HCT116 (cell line): Measurements from ENCODE around the gene POLR2C. TPM values are rescaled to one million over a fixed set of nuclear protein-coding genes. Genes with fewer than 3 reads are reported as not detected.
"Not testable (repeated sequence)": the region's sequence is repeated elsewhere in the genome, so short reads cannot be mapped to it uniquely, and the experiment has no call there.

Experiments used
- ATAC-seq: fragments of 200-7000 bp; cut with Tn5 transposase; 2 replicates; pipeline ENCODE4 v1.9.1; 2020; ENCODE audit warnings: mild to moderate bottlenecking, moderate library complexity
- BruUV-seq: library from RNA; stranded (reverse); fragments of 400-500 nt; replicated peaks from 2 replicates; lab custom pipeline; 2021; lab: Mats Ljungman, UMichigan
- CTCF ChIA-PET: fragments of 300-600 bp; sonication (Branson Sonifier 250); formaldehyde crosslinking; loops from one replicate; lab custom pipeline; 2021; ENCODE audit warnings: antibody characterized with exemption; lab: Charles Lee
- POLR2A ChIA-PET: fragments of 300-600, 350-600 bp; sonication (Branson Sonifier 250); formaldehyde crosslinking; loops from one replicate; lab custom pipeline; 2021; ENCODE audit warnings: antibody characterized with exemption; lab: Charles Lee
- RAD21 ChIA-PET, 2 experiments: fragments of 300-600 bp; sonication (Branson Sonifier 250); formaldehyde crosslinking; loops; one replicate each; lab custom pipeline; 2023; ENCODE audit warnings: low total read pairs in 2 of 2; ENCODE audit not compliant: uncharacterized antibody in 2 of 2, unreplicated experiment in 2 of 2, low non-redundant PET in 1 of 2; lab: Charles Lee
- DNase-seq: peaks from one replicate; pipeline ENCODE4 v3.0.0-alpha.2; 2010; ENCODE audit warnings: low read depth, low spot score
- H2AFZ ChIP-seq: fragments of 200-600 bp; shearing (Covaris generic), sonication (generic); 2 replicates; pipeline ENCODE4 v1.6.1; 2017; ENCODE audit warnings: low read depth, mixed run types, mixed read lengths, antibody characterized with exemption, low read length; ENCODE audit not compliant: poor library complexity, severe bottlenecking
- H3K27ac ChIP-seq: 2 replicates; pipeline ENCODE4 v1.5.1; 2012; ENCODE audit warnings: low read depth, low read length
- H3K27me3 ChIP-seq: fragments of 200-600 bp; sonication (generic); 2 replicates; pipeline ENCODE4 v1.6.1; 2016; ENCODE audit warnings: mixed run types, low read length, mixed read lengths; ENCODE audit not compliant: insufficient read depth
- H3K36me3 ChIP-seq, 2 experiments: fragments of 200-500 bp in 1 of 2; fragments of 200-600 bp in 1 of 2; sonication (Bioruptor generic) in 1 of 2; sonication (generic) in 1 of 2; 2 replicates each; pipeline versions ENCODE4 v1.5.1 to v1.6.1; 2014 to 2016; ENCODE audit warnings: low read length in 2 of 2, inconsistent platforms in 1 of 2, mixed read lengths in 1 of 2, mixed run types in 1 of 2; ENCODE audit not compliant: insufficient read depth in 2 of 2, control insufficient read depth in 1 of 2
- H3K4me1 ChIP-seq, 2 experiments: fragments of 200-600 bp in 1 of 2; sonication (generic) in 1 of 2; 2 replicates each; pipeline versions ENCODE4 v1.5.1 to v1.6.1; 2012 to 2017; ENCODE audit warnings: low read length in 2 of 2, inconsistent platforms in 1 of 2, mild to moderate bottlenecking in 1 of 2, mixed read lengths in 1 of 2, mixed run types in 1 of 2, moderate library complexity in 1 of 2; ENCODE audit not compliant: insufficient read depth in 2 of 2, control insufficient read depth in 1 of 2
- H3K4me2 ChIP-seq: fragments of 200-600 bp; sonication (generic); 2 replicates; pipeline ENCODE4 v1.6.1; 2017; ENCODE audit warnings: mixed run types, low read length, mixed read lengths
- H3K4me3 ChIP-seq, 2 experiments: fragments of 200-600 bp in 1 of 2; sonication (generic) in 1 of 2; replicated peaks in 1 of 2; 2 replicates each; pipeline ENCODE4 v1.5.1; 2011 to 2016; ENCODE audit warnings: low read length in 2 of 2, control low read depth in 1 of 2, low read depth in 1 of 2, mild to moderate bottlenecking in 1 of 2, mixed read lengths in 1 of 2, mixed run types in 1 of 2
- H3K79me2 ChIP-seq: fragments of 200-600 bp; sonication (generic); 2 replicates; pipeline ENCODE4 v1.6.1; 2017; ENCODE audit warnings: mild to moderate bottlenecking, mixed run types, low read length, moderate library complexity, mixed read lengths; ENCODE audit not compliant: insufficient read depth
- H3K9ac ChIP-seq: fragments of 200-600 bp; sonication (generic); 2 replicates; pipeline ENCODE4 v1.6.1; 2016; ENCODE audit warnings: low read length, mixed read lengths
- H3K9me2 ChIP-seq: fragments of 200-600 bp; sonication (generic), shearing (Covaris generic); 2 replicates; pipeline ENCODE4 v1.6.1; 2017; ENCODE audit warnings: mixed run types, mild to moderate bottlenecking, moderate library complexity; ENCODE audit not compliant: insufficient read depth
- H3K9me3 ChIP-seq, 2 experiments: fragments of 200-500 bp in 1 of 2; fragments of 200-600 bp in 1 of 2; sonication (Bioruptor generic) in 1 of 2; sonication (generic) in 1 of 2; 2 replicates each; pipeline ENCODE4 v1.6.1; 2014 to 2017; ENCODE audit warnings: low read length in 2 of 2, mixed read lengths in 2 of 2, inconsistent platforms in 1 of 2, low read depth in 1 of 2, mild to moderate bottlenecking in 1 of 2, mixed run types in 1 of 2, moderate library complexity in 1 of 2; ENCODE audit not compliant: control insufficient read depth in 1 of 2, insufficient read depth in 1 of 2
- H4K20me1 ChIP-seq: fragments of 200-600 bp; sonication (generic), shearing (Covaris generic); 2 replicates; pipeline ENCODE4 v1.6.1; 2017; ENCODE audit warnings: mixed run types, mild to moderate bottlenecking, moderate library complexity; ENCODE audit not compliant: insufficient read depth
- CBX3 ChIP-seq: IDR thresholded peaks from 2 replicates; pipeline ENCODE4 v1.6.1; 2012; ENCODE audit warnings: low read depth
- CEBPB ChIP-seq: IDR thresholded peaks from 2 replicates; pipeline ENCODE4 v1.6.1; 2012; ENCODE audit warnings: low read depth
- TCF7L2 ChIP-seq: IDR thresholded peaks from 2 replicates; pipeline ENCODE4 v1.7.0; 2011; ENCODE audit warnings: borderline replicate concordance, inconsistent platforms; ENCODE audit not compliant: insufficient read depth, insufficient read length; ENCODE audit errors: extremely low read depth
- intact Hi-C: fragments of 100-400 bp; cut with micrococcal nuclease; formaldehyde crosslinking; loops from 2 replicates; pipeline ENCODE4 v1.10.0; 2022
- total RNA-seq: library from RNA; stranded (reverse); gene quantifications from one replicate; pipeline ENCODE4 v1.2.1, GENCODE V29; 2021; ENCODE audit not compliant: unreplicated experiment

POLR2C gene
- total RNA-seq, 1 experiment from 2014 or later, result 74.4 TPM

GRCh38 chr16:57498031-57498430 lies 35.6 kb downstream of the POLR2C start:
- CTCF ChIA-PET, result no interaction called here
- no peak overlapping the region for H3K4me2 ChIP-seq
- no peak overlapping the region for H2AFZ ChIP-seq
- H3K36me3 ChIP-seq, result no peaks in the 10 kb centered on the region
- no peak overlapping the region for H3K4me3 ChIP-seq
- H3K79me2 ChIP-seq, result no peaks in the 10 kb centered on the region
- H3K27ac ChIP-seq, result no peak overlapping the region
- no peak for TF ChIP-seq CEBPB
- no peak for TF ChIP-seq CBX3
- TF ChIP-seq TCF7L2, result no peak
- TF ChIP-seq, all 23 proteins: peak for 0
- no peaks in the 10 kb centered on the region for H4K20me1 ChIP-seq
- no peaks in the 10 kb centered on the region for H3K4me1 ChIP-seq
- BruUV-seq, result no TSS peak
- POLR2A ChIA-PET, result interaction anchor here (1.2 kb wide), 1 partner anchor 14 kb away, joined by 3 read pairs; no protein-coding TSS in a partner anchor
- no peak for DNase-seq
- RAD21 ChIA-PET, result no interaction called here
- H3K9ac ChIP-seq, result no peak overlapping the region
- no peaks in the 10 kb centered on the region for H3K9me2 ChIP-seq
- ATAC-seq, result no peak
- H3K27me3 ChIP-seq, result no peaks in the 10 kb centered on the region
- intact Hi-C loops, result no loop called here
- H3K9me3 ChIP-seq, result no peaks in the 10 kb centered on the region

- H3K79me2 ChIP-seq, CTCF ChIA-PET, H3K4me1 ChIP-seq, H3K9ac ChIP-seq, BruUV-seq, H3K4me2 ChIP-seq, H3K36me3 ChIP-seq, H3K27ac ChIP-seq, ATAC-seq, H4K20me1 ChIP-seq, RAD21 ChIA-PET, intact Hi-C loops, H3K9me2 ChIP-seq, DNase-seq, H2AFZ ChIP-seq, POLR2A ChIA-PET, H3K9me3 ChIP-seq, H3K4me3 ChIP-seq, H3K27me3 ChIP-seq: not testable (repeated sequence)
These were observed 37.5 kb downstream of the POLR2C start for GRCh38 chr16:57499941-57500340.
